Immature natural killer cell (primary cell): ENCODE measurements around the gene HSPB3. TPM values are rescaled to one million over a fixed set of nuclear protein-coding genes. Genes with fewer than 3 reads are reported as not detected.
A peak's percentile ranks its signal among the peaks of the same experiment; 100 is the strongest.

Experiments
- DNase-seq, 3 donors: peaks; one replicate each; pipeline ENCODE4 v3.0.0; 2022; ENCODE audit warnings: mixed read lengths in 1 of 3
- H3K27ac Mint-ChIP-seq, 6 donors: one replicate each; pipeline ENCODE4 v1.8.0; 2020; ENCODE audit warnings: mixed read lengths in 6 of 6, mild to moderate bottlenecking in 5 of 6, inconsistent platforms in 4 of 6, moderate library complexity in 3 of 6
- H3K27me3 Mint-ChIP-seq, 3 donors: one replicate each; pipeline ENCODE4 v1.8.0; 2020 to 2021; ENCODE audit warnings: low read depth in 3 of 3, mild to moderate bottlenecking in 3 of 3, mixed read lengths in 3 of 3, moderate library complexity in 3 of 3, inconsistent platforms in 1 of 3
- H3K36me3 Mint-ChIP-seq, 3 donors: one replicate each; pipeline ENCODE4 v1.8.0; 2020; ENCODE audit warnings: mixed read lengths in 3 of 3, inconsistent platforms in 2 of 3, mild to moderate bottlenecking in 2 of 3
- H3K4me1 Mint-ChIP-seq, 2 donors: one replicate each; pipeline ENCODE4 v1.8.0; 2020; ENCODE audit warnings: inconsistent platforms in 2 of 2, mild to moderate bottlenecking in 2 of 2, mixed read lengths in 2 of 2, moderate library complexity in 1 of 2
- H3K4me3 Mint-ChIP-seq, 5 donors: one replicate each; pipeline ENCODE4 v1.8.0; 2020; ENCODE audit warnings: mild to moderate bottlenecking in 5 of 5, mixed read lengths in 5 of 5, inconsistent platforms in 3 of 5, moderate library complexity in 3 of 5
- H3K9me3 Mint-ChIP-seq, 6 donors: one replicate each; pipeline ENCODE4 v1.8.0; 2020; ENCODE audit warnings: mild to moderate bottlenecking in 6 of 6, mixed read lengths in 6 of 6, inconsistent platforms in 4 of 6, moderate library complexity in 3 of 6
- polyA plus RNA-seq, 3 donors: library from polyadenylated mRNA; unstranded; fragments of 300-500 nt; fragmentation: Illumina TruSeq; gene quantifications; one replicate each; pipeline ENCODE4 v1.2.3, GENCODE V29; 2021

HSPB3 gene
- polyA plus RNA-seq, 3 donors from 2014 or later = not detected

GRCh38 chr5:54442271-54442670 lies 13.2 kb upstream of the HSPB3 start:
- H3K36me3 Mint-ChIP-seq = no peaks in the 10 kb centered on the region
- no peak for DNase-seq
- H3K4me1 Mint-ChIP-seq = no peaks in the 10 kb centered on the region
- no peak overlapping the region for H3K27ac Mint-ChIP-seq
- no peaks in the 10 kb centered on the region for H3K9me3 Mint-ChIP-seq
- no peak overlapping the region for H3K4me3 Mint-ChIP-seq
- H3K27me3 Mint-ChIP-seq = peaks cover 2 to 12% (median 3%) of the 10 kb centered on the region in 3 donors

GRCh38 chr5:54443270-54443669 lies 12.2 kb upstream of the HSPB3 start:
- Mint-ChIP-seq H3K27ac (no peak overlapping the region), H3K9me3 (no peaks in the 10 kb centered on the region), H3K4me1 (no peaks in the 10 kb centered on the region)

GRCh38 chr5:54445691-54446378 lies 9.7 kb upstream of the HSPB3 start:
- Mint-ChIP-seq H3K4me3 (no peak overlapping the region), H3K4me1 (no peaks in the 10 kb centered on the region), H3K27ac (no peak overlapping the region), H3K36me3 (no peaks in the 10 kb centered on the region), H3K27me3 (peaks cover 3 to 10% (median 3%) of the 10 kb centered on the region in 3 donors), H3K9me3 (no peaks in the 10 kb centered on the region)
- DNase-seq = no peak

More at GRCh38 chr5:54443270-54443669, 12.2 kb upstream of the HSPB3 start:
- Mint-ChIP-seq H3K4me3 (no peak overlapping the region), H3K36me3 (no peaks in the 10 kb centered on the region), H3K27me3 (peaks cover 3 to 10% (median 3%) of the 10 kb centered on the region in 3 donors)
- DNase-seq = peak; percentile 2 to 19 (median 15)

- no peak for DNase-seq
- Mint-ChIP-seq H3K27me3 (peaks cover 1 to 10% (median 3%) of the 10 kb centered on the region in 3 donors), H3K9me3 (no peaks in the 10 kb centered on the region), H3K4me3 (no peak overlapping the region), H3K4me1 (no peaks in the 10 kb centered on the region), H3K36me3 (no peaks in the 10 kb centered on the region), H3K27ac (no peak overlapping the region)
Observed at GRCh38 chr5:54446379-54446732, 9.1 kb upstream of the HSPB3 start.

- Mint-ChIP-seq H3K4me1 (no peaks in the 10 kb centered on the region), H3K27ac (no peak overlapping the region), H3K9me3 (no peaks in the 10 kb centered on the region), H3K4me3 (no peak overlapping the region), H3K27me3 (peaks cover 1 to 12% (median 3%) of the 10 kb centered on the region in 3 donors), H3K36me3 (no peaks in the 10 kb centered on the region)
- no peak for DNase-seq
Observed at GRCh38 chr5:54449923-54450322, 5.6 kb upstream of the HSPB3 start.

- no peaks in the 10 kb centered on the region for H3K9me3 Mint-ChIP-seq
- no peak overlapping the region for H3K27ac Mint-ChIP-seq
- no peak for DNase-seq
- no peaks in the 10 kb centered on the region for H3K4me1 Mint-ChIP-seq
- no peak overlapping the region for H3K4me3 Mint-ChIP-seq
- H3K36me3 Mint-ChIP-seq = no peaks in the 10 kb centered on the region
- H3K27me3 Mint-ChIP-seq = peaks cover 0 to 6% (median 1%) of the 10 kb centered on the region in 3 donors
Observed at GRCh38 chr5:54450542-54450941, 5.0 kb upstream of the HSPB3 start.

- Mint-ChIP-seq H3K27ac (no peak overlapping the region), H3K4me1 (no peaks in the 10 kb centered on the region), H3K27me3 (peaks cover 0 to 6% (median 2%) of the 10 kb centered on the region in 3 donors), H3K4me3 (no peak overlapping the region), H3K36me3 (no peaks in the 10 kb centered on the region), H3K9me3 (no peaks in the 10 kb centered on the region)
- no peak for DNase-seq
Observed at GRCh38 chr5:54453046-54453445, 2.5 kb upstream of the HSPB3 start.

GRCh38 chr5:54454602-54455001 lies 897 bp upstream of the HSPB3 start:
- H3K36me3 Mint-ChIP-seq = no peaks in the 10 kb centered on the region
- H3K9me3 Mint-ChIP-seq = no peaks in the 10 kb centered on the region
- no peak overlapping the region for H3K4me3 Mint-ChIP-seq
- H3K27ac Mint-ChIP-seq = no peak overlapping the region
- H3K27me3 Mint-ChIP-seq = peaks cover 0 to 6% (median 2%) of the 10 kb centered on the region in 3 donors
- DNase-seq = no peak
- no peaks in the 10 kb centered on the region for H3K4me1 Mint-ChIP-seq

GRCh38 chr5:54457094-54457862 lies 1.8 kb downstream of the HSPB3 start:
- H3K4me1 Mint-ChIP-seq = no peaks in the 10 kb centered on the region
- no peaks in the 10 kb centered on the region for H3K36me3 Mint-ChIP-seq
- no peak for DNase-seq
- H3K27ac Mint-ChIP-seq = no peak overlapping the region
- H3K4me3 Mint-ChIP-seq = no peak overlapping the region
- H3K9me3 Mint-ChIP-seq = peaks cover 3 to 17% (median 5%) of the 10 kb centered on the region in 6 donors
- H3K27me3 Mint-ChIP-seq = peaks cover 0 to 19% (median 7%) of the 10 kb centered on the region in 3 donors

GRCh38 chr5:54458221-54458620 lies 2.7 kb downstream of the HSPB3 start:
- Mint-ChIP-seq H3K9me3 (peaks cover 3 to 17% (median 5%) of the 10 kb centered on the region in 6 donors), H3K4me1 (no peaks in the 10 kb centered on the region), H3K27me3 (peaks cover 0 to 20% (median 7%) of the 10 kb centered on the region in 3 donors), H3K4me3 (no peak overlapping the region), H3K36me3 (no peaks in the 10 kb centered on the region), H3K27ac (no peak overlapping the region)
- DNase-seq = no peak

GRCh38 chr5:54460181-54460919 lies 4.9 kb downstream of the HSPB3 start:
- H3K36me3 Mint-ChIP-seq = no peaks in the 10 kb centered on the region
- DNase-seq = no peak
- no peak overlapping the region for H3K27ac Mint-ChIP-seq
- H3K4me3 Mint-ChIP-seq = no peak overlapping the region
- no peaks in the 10 kb centered on the region for H3K4me1 Mint-ChIP-seq
- peaks cover 0 to 20% (median 7%) of the 10 kb centered on the region in 3 donors for H3K27me3 Mint-ChIP-seq
- peaks cover 3 to 17% (median 6%) of the 10 kb centered on the region in 6 donors for H3K9me3 Mint-ChIP-seq

GRCh38 chr5:54462281-54462680 lies 6.8 kb downstream of the HSPB3 start:
- H3K27me3 Mint-ChIP-seq = peaks cover 2 to 24% (median 11%) of the 10 kb centered on the region in 3 donors
- H3K4me1 Mint-ChIP-seq = no peaks in the 10 kb centered on the region
- DNase-seq = no peak
- H3K27ac Mint-ChIP-seq = no peak overlapping the region
- peaks cover 3 to 17% (median 7%) of the 10 kb centered on the region in 6 donors for H3K9me3 Mint-ChIP-seq
- H3K36me3 Mint-ChIP-seq = peaks cover 0 to 5% (median 5%) of the 10 kb centered on the region in 3 donors
- H3K4me3 Mint-ChIP-seq = no peak overlapping the region

- H3K27me3 Mint-ChIP-seq = peaks cover 2 to 24% (median 9%) of the 10 kb centered on the region in 3 donors
- no peak overlapping the region for H3K4me3 Mint-ChIP-seq
- H3K36me3 Mint-ChIP-seq = peaks cover 0 to 5% (median 5%) of the 10 kb centered on the region in 3 donors
- H3K9me3 Mint-ChIP-seq = peaks cover 3 to 17% (median 7%) of the 10 kb centered on the region in 6 donors
- H3K27ac Mint-ChIP-seq = no peak overlapping the region
- no peak for DNase-seq
- no peaks in the 10 kb centered on the region for H3K4me1 Mint-ChIP-seq
Observed at GRCh38 chr5:54463713-54464112, 8.2 kb downstream of the HSPB3 start.

- no peak for DNase-seq
- peak overlapping the region in 3 of 5 donors; percentile 51 to 76 (median 64) for H3K4me3 Mint-ChIP-seq
Observed at GRCh38 chr5:54469622-54470021, 14.1 kb downstream of the HSPB3 start.

More at GRCh38 chr5:54469622-54470021, 14.1 kb downstream of the HSPB3 start:
- H3K27me3 Mint-ChIP-seq = peaks cover 2 to 5% (median 5%) of the 10 kb centered on the region in 3 donors
- H3K9me3 Mint-ChIP-seq = peaks cover 0 to 3% (median 0%) of the 10 kb centered on the region in 6 donors
- peak overlapping the region in 3 of 6 donors; percentile 31 to 63 (median 47) for H3K27ac Mint-ChIP-seq
- peaks cover 3 to 9% of the 10 kb centered on the region in 2 donors for H3K4me1 Mint-ChIP-seq
- peaks cover 0 to 5% (median 5%) of the 10 kb centered on the region in 3 donors for H3K36me3 Mint-ChIP-seq
